Measurements from ENCODE around the gene FASN.
"Not testable (repeated sequence)": the region's sequence is repeated elsewhere in the genome, so short reads cannot be mapped to it uniquely, and the experiment has no call there.

FASN gene

GRCh38 chr17:82098169-82098938 is at the start of gene FASN:
Gene FASN (minus strand): TSS chr17:82098236. CDS start chr17:82096445, 1,791 bp downstream.
- peak; percentile 89 to 96 for DNase-seq (ENCODE audit: low read depth in 2 of 2)

GRCh38 chr17:82146663-82147654 is 48.9 kb upstream of the FASN start:
- DNase-seq (ENCODE audit: low read depth in 2 of 2) = no peak

GRCh38 chr17:82145550-82146155 is 47.6 kb upstream of the FASN start:
- no peak for DNase-seq (ENCODE audit: low read depth in 2 of 2)

- DNase-seq (ENCODE audit: low read depth in 2 of 2) = no peak
Observed at GRCh38 chr17:82143333-82143732, 45.3 kb upstream of the FASN start.

GRCh38 chr17:82139961-82140360 is 41.9 kb upstream of the FASN start:
- not testable (repeated sequence) for DNase-seq (ENCODE audit: low read depth in 2 of 2)

- no peak for DNase-seq (ENCODE audit: low read depth in 2 of 2)
Observed at GRCh38 chr17:82138511-82138992, 40.5 kb upstream of the FASN start.

GRCh38 chr17:82134101-82134500 is 36.1 kb upstream of the FASN start:
- DNase-seq (ENCODE audit: low read depth in 2 of 2) = no peak

- not testable (repeated sequence) for DNase-seq (ENCODE audit: low read depth in 2 of 2)
Observed at GRCh38 chr17:82133166-82133953, 35.3 kb upstream of the FASN start.

- DNase-seq (ENCODE audit: low read depth in 2 of 2) = no peak
Observed at GRCh38 chr17:82129095-82129494, 31.1 kb upstream of the FASN start.

- DNase-seq (ENCODE audit: low read depth in 2 of 2) = no peak
Observed at GRCh38 chr17:82128287-82128686, 30.3 kb upstream of the FASN start.

- DNase-seq (ENCODE audit: low read depth in 2 of 2) = no peak
Observed at GRCh38 chr17:82127704-82128103, 29.7 kb upstream of the FASN start.

- DNase-seq (ENCODE audit: low read depth in 2 of 2) = no peak
Observed at GRCh38 chr17:82127315-82127595, 29.2 kb upstream of the FASN start.

- peak; percentile 40 to 61 for DNase-seq (ENCODE audit: low read depth in 2 of 2)
Observed at GRCh38 chr17:82126556-82127314, 28.7 kb upstream of the FASN start.

- no peak for DNase-seq (ENCODE audit: low read depth in 2 of 2)
Observed at GRCh38 chr17:82124101-82124500, 26.1 kb upstream of the FASN start.

- no peak for DNase-seq (ENCODE audit: low read depth in 2 of 2)
Observed at GRCh38 chr17:82121660-82122629, 23.9 kb upstream of the FASN start.

- DNase-seq (ENCODE audit: low read depth in 2 of 2) = no peak
Observed at GRCh38 chr17:82121246-82121645, 23.2 kb upstream of the FASN start.

GRCh38 chr17:82120148-82120547 is 22.1 kb upstream of the FASN start:
- no peak for DNase-seq (ENCODE audit: low read depth in 2 of 2)

GRCh38 chr17:82118815-82119380 is 20.9 kb upstream of the FASN start:
- DNase-seq (ENCODE audit: low read depth in 2 of 2) = no peak

- no peak for DNase-seq (ENCODE audit: low read depth in 2 of 2)
Observed at GRCh38 chr17:82118168-82118814, 20.3 kb upstream of the FASN start.
